ENCODE data around the gene LYRM4. TPM values are rescaled to one million over a fixed set of nuclear protein-coding genes. Genes with fewer than 3 reads are reported as not detected.
A peak's percentile ranks its signal among the peaks of the same experiment; 100 is the strongest.

LYRM4 gene
- total RNA-seq, 1 donor from 2014 or later: 19.2 TPM

DNA sequence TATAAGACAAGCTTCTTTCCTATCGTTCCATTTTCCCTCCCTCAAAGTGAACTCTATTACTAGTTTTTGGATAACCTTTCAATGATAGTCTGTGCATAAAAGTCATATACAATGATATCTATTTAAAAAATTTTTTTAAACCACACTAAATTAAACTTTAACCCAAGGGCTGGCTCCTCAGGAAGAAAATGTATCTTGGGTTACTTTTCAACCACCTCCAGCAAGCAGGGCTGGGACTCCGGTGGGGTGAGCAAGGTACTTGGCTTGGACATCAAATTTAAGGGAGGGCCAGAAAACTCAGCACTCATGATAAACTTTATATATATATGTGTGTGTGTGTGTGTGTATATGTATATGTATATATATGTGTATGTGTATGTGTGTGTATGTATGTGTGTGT lies 189.5 kb downstream of the LYRM4 start:
- DNase-seq (ENCODE audit: extremely low spot score in 2 of 2): no peak

DNA sequence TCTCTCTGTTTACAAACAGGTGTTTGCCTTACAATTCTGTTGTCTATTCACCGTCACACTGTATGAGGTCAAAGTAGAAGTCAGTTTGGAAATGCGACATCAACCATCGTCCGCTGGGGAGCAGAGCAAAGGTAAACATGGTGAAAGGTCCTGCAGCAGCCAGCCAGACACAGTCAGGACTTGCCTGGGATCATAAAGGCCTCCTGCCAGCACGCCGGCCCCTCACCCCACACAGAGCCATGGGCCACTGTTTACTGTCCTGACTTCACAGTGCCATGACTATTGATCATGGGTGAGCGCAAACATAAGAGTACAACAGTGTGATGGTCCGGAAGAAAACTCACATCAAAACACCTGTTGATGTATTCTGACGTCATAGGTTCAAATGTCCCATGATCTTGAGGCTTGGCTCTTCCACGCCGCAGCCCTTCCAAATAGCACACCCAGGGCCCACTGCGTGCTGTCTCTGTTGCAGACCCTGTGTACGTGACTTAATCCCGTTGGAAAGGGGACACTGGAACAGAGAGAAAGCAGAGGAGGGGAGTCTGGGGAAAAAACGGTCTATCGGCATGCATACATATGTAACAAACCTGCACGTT lies 192.5 kb downstream of the LYRM4 start:
- Histone ChIP-seq H3K4me3 (no peak overlapping the region), H3K4me1 (no peaks in the 10 kb centered on the region), H3K9me3 (no peaks in the 10 kb centered on the region), H3K27ac (no peak overlapping the region), H3K36me3 (no peaks in the 10 kb centered on the region), H3K27me3 (no peaks in the 10 kb centered on the region)
- peak in 1 of 2 donors; percentile 40 for DNase-seq (ENCODE audit: extremely low spot score in 2 of 2)
- intact Hi-C loops (cut with DNase I): no loop called here
- TF ChIP-seq POLR2A (IDR thresholded peaks at IDR 0.05) (no peak), POLR2AphosphoS5 (IDR thresholded peaks at IDR 0.05; ENCODE audit: insufficient read depth in 1 of 2, low read depth in 1 of 2) (no peak)
- TF ChIP-seq, protein P1, sequence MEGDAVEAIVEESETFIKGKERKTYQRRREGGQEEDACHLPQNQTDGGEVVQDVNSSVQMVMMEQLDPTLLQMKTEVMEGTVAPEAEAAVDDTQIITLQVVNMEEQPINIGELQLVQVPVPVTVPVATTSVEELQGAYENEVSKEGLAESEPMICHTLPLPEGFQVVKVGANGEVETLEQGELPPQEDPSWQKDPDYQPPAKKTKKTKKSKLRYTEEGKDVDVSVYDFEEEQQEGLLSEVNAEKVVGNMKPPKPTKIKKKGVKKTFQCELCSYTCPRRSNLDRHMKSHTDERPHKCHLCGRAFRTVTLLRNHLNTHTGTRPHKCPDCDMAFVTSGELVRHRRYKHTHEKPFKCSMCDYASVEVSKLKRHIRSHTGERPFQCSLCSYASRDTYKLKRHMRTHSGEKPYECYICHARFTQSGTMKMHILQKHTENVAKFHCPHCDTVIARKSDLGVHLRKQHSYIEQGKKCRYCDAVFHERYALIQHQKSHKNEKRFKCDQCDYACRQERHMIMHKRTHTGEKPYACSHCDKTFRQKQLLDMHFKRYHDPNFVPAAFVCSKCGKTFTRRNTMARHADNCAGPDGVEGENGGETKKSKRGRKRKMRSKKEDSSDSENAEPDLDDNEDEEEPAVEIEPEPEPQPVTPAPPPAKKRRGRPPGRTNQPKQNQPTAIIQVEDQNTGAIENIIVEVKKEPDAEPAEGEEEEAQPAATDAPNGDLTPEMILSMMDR (IDR thresholded peaks at IDR 0.05): no peak

More for the DNA sequence above, 189.5 kb downstream of the LYRM4 start:
- Histone ChIP-seq H3K27me3 (no peaks in the 10 kb centered on the region), H3K9me3 (no peaks in the 10 kb centered on the region), H3K4me3 (no peak overlapping the region), H3K36me3 (no peaks in the 10 kb centered on the region), H3K27ac (no peak overlapping the region), H3K4me1 (no peaks in the 10 kb centered on the region)
- intact Hi-C loops (cut with DNase I): no loop called here
- TF ChIP-seq, protein P1 (IDR thresholded peaks at IDR 0.05): no peak
- TF ChIP-seq POLR2A (IDR thresholded peaks at IDR 0.05): no peak
- no peak for TF ChIP-seq POLR2AphosphoS5 (IDR thresholded peaks at IDR 0.05; ENCODE audit: insufficient read depth in 1 of 2, low read depth in 1 of 2)

DNA sequence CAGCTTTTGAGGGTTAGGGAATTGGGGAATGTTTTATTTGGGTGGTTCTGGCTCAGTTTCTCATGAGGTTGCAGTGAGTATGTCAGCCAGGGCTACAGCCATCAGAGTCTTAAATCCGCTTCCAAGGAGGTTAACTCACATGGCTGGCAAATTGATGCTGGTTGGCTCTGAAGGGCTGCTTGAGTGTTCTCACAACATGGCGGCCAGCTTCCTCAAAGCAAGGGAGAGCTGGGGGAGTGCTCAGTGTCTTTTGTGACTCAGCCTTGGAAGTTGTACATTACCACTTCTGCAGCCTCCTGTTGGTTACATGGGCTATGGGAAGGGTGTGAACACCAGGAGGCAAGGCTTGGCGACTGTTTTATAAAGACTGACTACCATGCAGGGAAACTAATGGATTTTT lies 193.4 kb downstream of the LYRM4 start:
- intact Hi-C loops (cut with DNase I): no loop called here
- no peak for TF ChIP-seq POLR2A (IDR thresholded peaks at IDR 0.05)
- TF ChIP-seq POLR2AphosphoS5 (IDR thresholded peaks at IDR 0.05; ENCODE audit: insufficient read depth in 1 of 2, low read depth in 1 of 2): no peak
- TF ChIP-seq, protein P1 (IDR thresholded peaks at IDR 0.05): no peak
- Histone ChIP-seq H3K27me3 (no peaks in the 10 kb centered on the region), H3K27ac (no peak overlapping the region), H3K36me3 (no peaks in the 10 kb centered on the region), H3K4me3 (no peak overlapping the region), H3K9me3 (no peaks in the 10 kb centered on the region), H3K4me1 (no peaks in the 10 kb centered on the region)
- DNase-seq (ENCODE audit: extremely low spot score in 2 of 2): peak in 1 of 2 donors; percentile 72

DNA sequence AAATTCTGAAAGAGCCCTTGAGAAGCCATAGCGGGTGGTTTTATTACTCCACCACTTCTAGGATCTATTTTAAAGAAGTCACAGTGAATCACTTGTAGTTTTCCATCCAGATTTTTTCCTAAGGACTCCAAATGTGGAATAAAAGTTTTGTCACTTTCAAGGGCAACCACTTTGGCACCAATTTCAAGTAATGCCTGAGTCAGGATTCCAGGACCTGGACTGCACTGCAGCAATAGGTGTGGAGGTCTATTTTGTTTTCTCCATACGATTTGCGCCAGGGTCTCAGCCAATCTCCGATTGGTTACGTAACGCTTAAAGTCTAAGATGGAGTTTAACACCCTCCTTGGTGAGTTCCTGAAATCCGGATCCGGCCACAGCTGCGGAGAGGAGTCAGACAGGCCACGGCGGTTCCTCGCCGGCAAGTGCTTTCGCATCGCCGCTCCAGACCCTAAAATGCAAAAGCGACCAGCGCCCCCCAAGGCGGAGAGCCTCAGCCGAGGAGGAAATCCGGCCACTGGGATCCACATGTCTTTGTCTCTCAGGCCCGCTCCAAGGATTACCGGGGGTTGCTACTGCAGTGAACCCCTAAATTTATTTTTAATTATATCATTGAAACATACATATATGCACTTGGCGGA lies 194.2 kb downstream of the LYRM4 start:
- intact Hi-C loops (cut with DNase I): no loop called here
- TF ChIP-seq POLR2A (IDR thresholded peaks at IDR 0.05) (no peak), POLR2AphosphoS5 (IDR thresholded peaks at IDR 0.05; ENCODE audit: insufficient read depth in 1 of 2, low read depth in 1 of 2) (no peak)
- TF ChIP-seq, protein P1 (IDR thresholded peaks at IDR 0.05): no peak
- Histone ChIP-seq H3K4me1 (no peaks in the 10 kb centered on the region), H3K9me3 (no peaks in the 10 kb centered on the region), H3K36me3 (no peaks in the 10 kb centered on the region), H3K27ac (no peak overlapping the region), H3K27me3 (no peaks in the 10 kb centered on the region), H3K4me3 (no peak overlapping the region)
- peak in 1 of 2 donors; percentile 87 for DNase-seq (ENCODE audit: extremely low spot score in 2 of 2)

DNA sequence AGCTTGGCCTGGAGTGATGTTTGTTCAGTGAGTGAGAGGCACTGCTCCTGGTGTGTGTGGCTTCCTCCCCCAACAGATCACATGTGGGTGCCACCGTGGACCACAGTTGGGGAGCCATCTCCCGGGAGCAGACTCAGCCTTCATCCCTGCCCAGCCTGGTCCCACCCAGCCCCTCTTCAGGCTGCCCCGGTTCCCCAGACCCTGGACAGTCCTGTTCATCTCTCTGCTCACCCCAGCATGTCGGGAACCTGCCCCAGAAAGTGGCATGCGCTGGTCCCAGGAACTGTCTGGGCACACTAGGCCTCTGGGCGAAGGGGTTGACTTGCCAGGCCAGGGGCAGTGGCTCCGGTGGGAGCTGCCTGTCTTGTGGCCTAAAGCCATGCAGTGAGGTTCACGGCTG lies 197.1 kb downstream of the LYRM4 start:
- no peak overlapping the region for H3K27ac ChIP-seq
- H3K4me1 ChIP-seq: no peaks in the 10 kb centered on the region
- no peaks in the 10 kb centered on the region for H3K9me3 ChIP-seq
- peak in 1 of 2 donors; percentile 91 for DNase-seq (ENCODE audit: extremely low spot score in 2 of 2)
- H3K27me3 ChIP-seq: no peaks in the 10 kb centered on the region
- no peaks in the 10 kb centered on the region for H3K36me3 ChIP-seq
- no peak overlapping the region for H3K4me3 ChIP-seq
- intact Hi-C loops (cut with DNase I): no loop called here
- TF ChIP-seq POLR2AphosphoS5 (IDR thresholded peaks at IDR 0.05; ENCODE audit: insufficient read depth in 1 of 2, low read depth in 1 of 2) (no peak), POLR2A (IDR thresholded peaks at IDR 0.05) (no peak)
- TF ChIP-seq, protein P1 (IDR thresholded peaks at IDR 0.05): no peak
